WTC11 (cell line): ENCODE data around the gene EHD2. TPM values are rescaled to one million over a fixed set of nuclear protein-coding genes. Genes with fewer than 3 reads are reported as not detected.

ENCODE experiments used
- ATAC-seq: fragments of 200-7000 bp; cut with Tn5 transposase; 2 replicates; pipeline ENCODE4 v1.10.0; 2021; ENCODE audit warnings: mild to moderate bottlenecking, moderate library complexity
- CTCF ChIA-PET: fragments of 300-600 bp; sonication (Branson Sonifier 250); formaldehyde crosslinking; loops from one replicate; lab custom pipeline; 2021; ENCODE audit warnings: antibody characterized with exemption; lab: Charles Lee
- POLR2A ChIA-PET: fragments of 350-600 bp; sonication (Branson Sonifier 250); formaldehyde crosslinking; loops from one replicate; lab custom pipeline; 2021; ENCODE audit warnings: antibody characterized with exemption; lab: Charles Lee
- DNase-seq: peaks from one replicate; pipeline ENCODE4 v3.0.0; 2021; ENCODE audit warnings: low spot score
- H3K27ac Mint-ChIP-seq: 2 replicates; pipeline ENCODE4 v1.8.0; 2021; ENCODE audit warnings: mixed read lengths
- H3K27me3 Mint-ChIP-seq: 2 replicates; pipeline ENCODE4 v1.8.0; 2021; ENCODE audit warnings: low read depth, mild to moderate bottlenecking, moderate library complexity, mixed read lengths
- H3K36me3 Mint-ChIP-seq: 2 replicates; pipeline ENCODE4 v1.8.0; 2021; ENCODE audit warnings: mixed read lengths
- H3K4me1 Mint-ChIP-seq: 2 replicates; pipeline ENCODE4 v1.8.0; 2022; ENCODE audit warnings: mixed read lengths
- H3K4me3 Mint-ChIP-seq: 2 replicates; pipeline ENCODE4 v1.8.0; 2021; ENCODE audit warnings: mild to moderate bottlenecking, moderate library complexity, mixed read lengths
- H3K9me3 Mint-ChIP-seq: 2 replicates; pipeline ENCODE4 v1.8.0; 2021; ENCODE audit warnings: mixed read lengths
- ELF4 ChIP-seq: sonication (generic); formaldehyde crosslinking; IDR thresholded peaks from 2 replicates; pipeline ENCODE4 v1.8.1; 2022; ENCODE audit warnings: low read depth, mild to moderate bottlenecking, moderate library complexity, missing genetic modification reagents
- FOXP1 ChIP-seq: sonication (generic); formaldehyde crosslinking; IDR thresholded peaks from 2 replicates; pipeline ENCODE4 v1.8.0; 2022; ENCODE audit warnings: missing genetic modification reagents, mild to moderate bottlenecking, moderate library complexity, borderline replicate concordance
- GABPB1 ChIP-seq: sonication (generic); formaldehyde crosslinking; IDR thresholded peaks from 2 replicates; pipeline ENCODE4 v1.8.1; 2023; ENCODE audit warnings: mild to moderate bottlenecking, missing genetic modification reagents
- GTF2I ChIP-seq: fragments of 250-450 bp; sonication (Bioruptor Pico); conservative IDR thresholded peaks from 2 replicates; pipeline ENCODE4 v1.4.0; 2021; ENCODE audit warnings: mild to moderate bottlenecking
- HMGXB4 ChIP-seq: sonication (generic); formaldehyde crosslinking; IDR thresholded peaks from 2 replicates; pipeline ENCODE4 v1.8.1; 2023; ENCODE audit warnings: mild to moderate bottlenecking, moderate library complexity, missing genetic modification reagents
- MLX ChIP-seq: sonication (generic); formaldehyde crosslinking; IDR thresholded peaks from 2 replicates; pipeline ENCODE4 v1.8.1; 2023; ENCODE audit warnings: mild to moderate bottlenecking, missing genetic modification reagents, moderate library complexity
- MYBL2 ChIP-seq: sonication (generic); formaldehyde crosslinking; IDR thresholded peaks from 2 replicates; pipeline ENCODE4 v1.8.1; 2023; ENCODE audit warnings: mild to moderate bottlenecking, moderate library complexity, missing genetic modification reagents
- PRRX2 ChIP-seq: fragments of 250-450 bp; sonication (Bioruptor Pico); IDR thresholded peaks from 2 replicates; pipeline ENCODE4 v1.8.0; 2021; ENCODE audit warnings: mild to moderate bottlenecking
- SMAD3 ChIP-seq: sonication (generic); formaldehyde crosslinking; IDR thresholded peaks from 2 replicates; pipeline ENCODE4 v1.8.0; 2022; ENCODE audit warnings: missing genetic modification reagents, mild to moderate bottlenecking, borderline replicate concordance
- SP1 ChIP-seq: sonication (generic); formaldehyde crosslinking; conservative IDR thresholded peaks from 2 replicates; pipeline ENCODE4 v1.8.1; 2022; ENCODE audit warnings: missing genetic modification reagents
- STAT6 ChIP-seq: sonication (generic); formaldehyde crosslinking; conservative IDR thresholded peaks from 2 replicates; pipeline ENCODE4 v1.8.1; 2023; ENCODE audit warnings: mild to moderate bottlenecking, low read depth, missing genetic modification reagents, moderate library complexity
- TP53 ChIP-seq: sonication (generic); formaldehyde crosslinking; IDR thresholded peaks from 2 replicates; pipeline ENCODE4 v1.8.1; 2023; ENCODE audit warnings: mild to moderate bottlenecking, missing genetic modification reagents
- ZBTB43 ChIP-seq: sonication (generic); formaldehyde crosslinking; IDR thresholded peaks from 2 replicates; pipeline ENCODE4 v1.8.1; 2023; ENCODE audit warnings: mild to moderate bottlenecking, missing genetic modification reagents
- ZNF121 ChIP-seq: sonication (generic); formaldehyde crosslinking; IDR thresholded peaks from 2 replicates; pipeline ENCODE4 v1.8.0; 2023; ENCODE audit warnings: missing genetic modification reagents
- ZNF232 ChIP-seq: sonication (generic); formaldehyde crosslinking; IDR thresholded peaks from 2 replicates; pipeline ENCODE4 v1.8.0; 2022; ENCODE audit warnings: mild to moderate bottlenecking, missing genetic modification reagents
- ZNF263 ChIP-seq: sonication (generic); formaldehyde crosslinking; IDR thresholded peaks from 2 replicates; pipeline ENCODE4 v1.8.1; 2022; ENCODE audit warnings: low read depth, mild to moderate bottlenecking, moderate library complexity, missing genetic modification reagents
- total RNA-seq: library from RNA; stranded (reverse); gene quantifications from 3 replicates; pipeline ENCODE4 v1.2.3, GENCODE V29; 2021
- TF ChIP-seq, protein P1 (sequence below): sonication (generic); formaldehyde crosslinking; IDR thresholded peaks from 2 replicates; pipeline ENCODE4 v1.8.0; 2023; ENCODE audit warnings: missing genetic modification reagents
- TF ChIP-seq, protein P2 (sequence below): fragments of 200-600 bp; IDR thresholded peaks from 2 replicates; pipeline ENCODE4 v1.8.0; 2022; ENCODE audit warnings: antibody characterized with exemption

Gene EHD2
- total RNA-seq, 1 experiment from 2014 or later = 11.8 TPM

GRCh38 chr19:47697863-47698609, 15.2 kb upstream of the EHD2 start (continued):
- TF ChIP-seq, protein P1, sequence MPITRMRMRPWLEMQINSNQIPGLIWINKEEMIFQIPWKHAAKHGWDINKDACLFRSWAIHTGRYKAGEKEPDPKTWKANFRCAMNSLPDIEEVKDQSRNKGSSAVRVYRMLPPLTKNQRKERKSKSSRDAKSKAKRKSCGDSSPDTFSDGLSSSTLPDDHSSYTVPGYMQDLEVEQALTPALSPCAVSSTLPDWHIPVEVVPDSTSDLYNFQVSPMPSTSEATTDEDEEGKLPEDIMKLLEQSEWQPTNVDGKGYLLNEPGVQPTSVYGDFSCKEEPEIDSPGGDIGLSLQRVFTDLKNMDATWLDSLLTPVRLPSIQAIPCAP (CRISPR knock-in tag) = no peak
- TF ChIP-seq GTF2I (CRISPR knock-in tag) (peak; percentile 74; the same call in 1 of the 2 replicates), ZNF232 (CRISPR knock-in tag) (0 out of 2 replicates have a peak, but pooled peaks have one; percentile 35), STAT6 (no peak), SMAD3 (CRISPR knock-in tag) (peak; percentile 81), GABPB1 (CRISPR knock-in tag) (no peak), MLX (CRISPR knock-in tag) (no peak), ELF4 (no peak), FOXP1 (peak; percentile 58; the same call in 1 of the 2 replicates), ZNF121 (peak; percentile 99), HMGXB4 (no peak)

GRCh38 chr19:47698631-47699359, 14.4 kb upstream of the EHD2 start:
- no peak for ATAC-seq
- CTCF ChIA-PET = interaction anchor here (0.5 to 3.1 kb wide), 42 partner anchors 9 to 1122 kb away, joined by 3 to 24 read pairs (median 3); partner anchors contain the start of genes EHD2, KPTN, MEIS3 and NOP53
- Mint-ChIP-seq H3K4me1 (0 out of 2 replicates have a peak, but pooled peaks cover 2% of the 10 kb centered on the region), H3K27me3 (no peaks in the 10 kb centered on the region), H3K36me3 (peaks cover 9% of the 10 kb centered on the region), H3K9me3 (no peaks in the 10 kb centered on the region), H3K4me3 (no peak overlapping the region), H3K27ac (no peak overlapping the region)
- POLR2A ChIA-PET = no interaction called here
- TF ChIP-seq ZNF263 (no peak), SP1 (no peak), TP53 (CRISPR knock-in tag) (no peak)
- DNase-seq = no peak

DNA sequence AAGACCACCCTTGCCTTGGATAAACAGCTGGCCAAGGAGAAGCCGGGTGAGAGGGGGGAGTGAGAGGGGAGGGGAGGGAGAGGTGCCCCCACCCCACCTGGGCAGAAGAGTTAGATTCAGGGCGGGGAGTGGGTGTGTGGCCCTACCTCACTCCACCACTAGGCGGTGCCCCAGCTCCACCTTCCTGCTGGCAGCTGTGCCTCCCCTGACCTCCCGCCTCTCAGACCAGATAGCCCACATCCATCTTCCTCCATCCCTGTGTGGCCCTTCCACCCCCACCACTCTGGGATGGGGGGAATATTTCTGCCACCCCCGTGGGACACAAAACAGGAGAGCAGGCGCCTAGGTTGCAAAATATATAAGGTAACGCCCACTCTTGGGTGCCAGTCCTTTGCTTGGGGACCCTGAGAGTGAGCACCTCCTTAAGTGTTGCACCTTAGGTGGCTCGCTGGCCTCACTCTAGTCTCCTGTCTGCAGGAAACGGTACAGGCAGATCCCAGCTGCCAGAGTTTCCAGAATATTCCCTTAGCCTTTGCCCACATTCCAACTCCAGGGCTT, 13.8 kb upstream of the EHD2 start:
- ATAC-seq = peak; percentile 65
- 0 out of 2 replicates have a peak, but pooled peaks cover 2% of the 10 kb centered on the region for H3K4me1 Mint-ChIP-seq
- CTCF ChIA-PET = interaction anchor here (0.5 to 3.1 kb wide), 32 partner anchors 8 to 1121 kb away, joined by 3 to 24 read pairs (median 3); partner anchors contain the start of genes EHD2, KPTN, MEIS3 and NOP53
- no peak overlapping the region for H3K27ac Mint-ChIP-seq
- no peak overlapping the region for H3K4me3 Mint-ChIP-seq
- no peaks in the 10 kb centered on the region for H3K27me3 Mint-ChIP-seq
- peaks cover 9% of the 10 kb centered on the region for H3K36me3 Mint-ChIP-seq
- TF ChIP-seq PRRX2 = no peak
- no peak for TF ChIP-seq ZBTB43 (CRISPR knock-in tag)
- TF ChIP-seq, protein P2, sequence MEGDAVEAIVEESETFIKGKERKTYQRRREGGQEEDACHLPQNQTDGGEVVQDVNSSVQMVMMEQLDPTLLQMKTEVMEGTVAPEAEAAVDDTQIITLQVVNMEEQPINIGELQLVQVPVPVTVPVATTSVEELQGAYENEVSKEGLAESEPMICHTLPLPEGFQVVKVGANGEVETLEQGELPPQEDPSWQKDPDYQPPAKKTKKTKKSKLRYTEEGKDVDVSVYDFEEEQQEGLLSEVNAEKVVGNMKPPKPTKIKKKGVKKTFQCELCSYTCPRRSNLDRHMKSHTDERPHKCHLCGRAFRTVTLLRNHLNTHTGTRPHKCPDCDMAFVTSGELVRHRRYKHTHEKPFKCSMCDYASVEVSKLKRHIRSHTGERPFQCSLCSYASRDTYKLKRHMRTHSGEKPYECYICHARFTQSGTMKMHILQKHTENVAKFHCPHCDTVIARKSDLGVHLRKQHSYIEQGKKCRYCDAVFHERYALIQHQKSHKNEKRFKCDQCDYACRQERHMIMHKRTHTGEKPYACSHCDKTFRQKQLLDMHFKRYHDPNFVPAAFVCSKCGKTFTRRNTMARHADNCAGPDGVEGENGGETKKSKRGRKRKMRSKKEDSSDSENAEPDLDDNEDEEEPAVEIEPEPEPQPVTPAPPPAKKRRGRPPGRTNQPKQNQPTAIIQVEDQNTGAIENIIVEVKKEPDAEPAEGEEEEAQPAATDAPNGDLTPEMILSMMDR = peak; percentile 90
- no peak for TF ChIP-seq MYBL2 (CRISPR knock-in tag)
- H3K9me3 Mint-ChIP-seq = no peaks in the 10 kb centered on the region
- POLR2A ChIA-PET = no interaction called here
- peak; percentile 89 for DNase-seq
